ENCODE results near the gene COX8C. TPM values are rescaled to one million over a fixed set of nuclear protein-coding genes. Genes with fewer than 3 reads are reported as not detected.

COX8C gene
- total and polyA plus RNA-seq, 10 of the 15 experiments (the other 5 are each of a cell fraction or from before 2014, with no cell fraction given), result 0.15 to 0.20 TPM; not detected in 8

- FAIRE-seq (no peak), DNase-seq (ENCODE audit: low read depth, low spot score) (no peak), ATAC-seq (peak; percentile 76)
- Histone ChIP-seq H3K9me3 (replicated peaks; ENCODE audit: control insufficient read depth, insufficient read depth, low read length) (no peaks in the 10 kb centered on the region), H2AFZ (ENCODE audit: control insufficient read depth, low read depth, low read length) (no peak overlapping the region), H3K4me2 (ENCODE audit: control insufficient read depth, insufficient read depth) (peak overlapping the region; percentile 71; the same call in 1 of the 2 replicates), H3K79me2 (ENCODE audit: control insufficient read depth, insufficient read depth, low read length) (peaks cover 81% of the 10 kb centered on the region), H3K9ac (ENCODE audit: control insufficient read depth, insufficient read depth, low read length) (no peak overlapping the region), H3K27ac (ENCODE audit: control insufficient read depth, insufficient read depth) (no peak overlapping the region; the same call in 1 of the 2 replicates), H3K4me3 (no peak overlapping the region; the same call in 1 of the 2 replicates), H4K20me1 (ENCODE audit: control insufficient read depth, insufficient read depth) (no peaks in the 10 kb centered on the region), H3K27me3 (replicated peaks in 1 of 2; ENCODE audit: control insufficient read depth in 2 of 2, insufficient read depth in 2 of 2, low read length in 1 of 2) (no peaks in the 10 kb centered on the region), H3K36me3 (ENCODE audit: control insufficient read depth in 2 of 2, insufficient read depth in 2 of 2, low read length in 1 of 2) (peaks cover 0 to 3% of the 10 kb centered on the region in 2 experiments; a peak in 2 of 4 replicates), H3K4me1 (ENCODE audit: control insufficient read depth, insufficient read depth, low read length) (peaks cover 21% of the 10 kb centered on the region)
- 92% methylated on average over 5 of the region's 5 CpGs for WGBS (ENCODE audit: insufficient coverage, insufficient replicate concordance, low lambda C conversion rate, missing lambda C conversion rate)
- ChIA-PET CTCF (interaction anchor here (1.0 to 4.6 kb wide), 2 partner anchors 11 to 218 kb away, joined by 3 to 26 read pairs; no protein-coding TSS in a partner anchor), RAD21 (ENCODE audit: unreplicated experiment) (interaction anchor here (0.6 to 2.1 kb wide), 4 partner anchors 12 to 102 kb away, joined by 3 to 11 read pairs (median 4); no protein-coding TSS in a partner anchor), POLR2A (interaction anchor here (1.3 kb wide), 1 partner anchor 10 kb away, joined by 5 read pairs; no protein-coding TSS in a partner anchor), SMC1A (ENCODE audit: uncharacterized antibody, unreplicated experiment) (interaction anchor here (0.6 to 7.4 kb wide), 11 partner anchors 9 to 57 kb away, joined by 3 to 41 read pairs (median 5); no protein-coding TSS in a partner anchor)
- BruUV-seq (replicated peaks), result no TSS peak
- TF ChIP-seq TCF3 (IDR thresholded peaks at IDR 0.05; ENCODE audit: borderline replicate concordance, insufficient read depth, low read depth, low read length) (no peak), RBBP5 (conservative IDR thresholded peaks at IDR 0.05) (no peak), POLR2AphosphoS2 (IDR thresholded peaks at IDR 0.05; ENCODE audit: low read depth, low read length) (no peak), SMAD5 (IDR thresholded peaks at IDR 0.05; ENCODE audit: low read depth) (no peak), ELK1 (IDR thresholded peaks at IDR 0.05; ENCODE audit: low read depth, low read length) (no peak), RUNX3 (IDR thresholded peaks at IDR 0.05; ENCODE audit: low read length) (peak; percentile 49), KAT2A (conservative IDR thresholded peaks at IDR 0.05; ENCODE audit: control insufficient read depth, low read depth, low read length) (no peak), EP300 (IDR thresholded peaks at IDR 0.05; ENCODE audit: borderline replicate concordance in 1 of 2, control insufficient read depth in 1 of 2, low read depth in 2 of 2, low read length in 2 of 2) (no peak), SP1 (IDR thresholded peaks at IDR 0.05; ENCODE audit: low read depth, low read length) (no peak), PAX5 (IDR thresholded peaks at IDR 0.05; ENCODE audit: borderline replicate concordance, low read depth, low read length) (peak; percentile 79; the same call in 1 of the 2 replicates)
- TF ChIP-seq, protein P1, sequence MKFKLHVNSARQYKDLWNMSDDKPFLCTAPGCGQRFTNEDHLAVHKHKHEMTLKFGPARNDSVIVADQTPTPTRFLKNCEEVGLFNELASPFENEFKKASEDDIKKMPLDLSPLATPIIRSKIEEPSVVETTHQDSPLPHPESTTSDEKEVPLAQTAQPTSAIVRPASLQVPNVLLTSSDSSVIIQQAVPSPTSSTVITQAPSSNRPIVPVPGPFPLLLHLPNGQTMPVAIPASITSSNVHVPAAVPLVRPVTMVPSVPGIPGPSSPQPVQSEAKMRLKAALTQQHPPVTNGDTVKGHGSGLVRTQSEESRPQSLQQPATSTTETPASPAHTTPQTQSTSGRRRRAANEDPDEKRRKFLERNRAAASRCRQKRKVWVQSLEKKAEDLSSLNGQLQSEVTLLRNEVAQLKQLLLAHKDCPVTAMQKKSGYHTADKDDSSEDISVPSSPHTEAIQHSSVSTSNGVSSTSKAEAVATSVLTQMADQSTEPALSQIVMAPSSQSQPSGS (IDR thresholded peaks at IDR 0.05; ENCODE audit: low read length), result peak; percentile 15; the same call in 1 of the 2 replicates
- in situ Hi-C loops (cut with MboI), result no loop called here
- intact Hi-C loops (cut with micrococcal nuclease; ENCODE audit: unreplicated experiment), result no loop called here
These were observed 28.1 kb upstream of the COX8C start for GRCh38 chr14:93318927-93319326.

All from GM12878 (cell line).